IPS-NIHi7 (cell line): ENCODE measurements around the gene SGPP1.
"Not testable (repeated sequence)": the region's sequence is repeated elsewhere in the genome, so short reads cannot be mapped to it uniquely, and the experiment has no call there.

ENCODE experiments used
- DNase-seq: peaks from one replicate; pipeline ENCODE4 v3.0.0; 2012; ENCODE audit warnings: mixed read lengths; ENCODE audit errors: extremely low spot score

SGPP1 gene

GRCh38 chr14:63673255-63673654 is 54.6 kb downstream of the SGPP1 start:
- DNase-seq = no peak

DNA sequence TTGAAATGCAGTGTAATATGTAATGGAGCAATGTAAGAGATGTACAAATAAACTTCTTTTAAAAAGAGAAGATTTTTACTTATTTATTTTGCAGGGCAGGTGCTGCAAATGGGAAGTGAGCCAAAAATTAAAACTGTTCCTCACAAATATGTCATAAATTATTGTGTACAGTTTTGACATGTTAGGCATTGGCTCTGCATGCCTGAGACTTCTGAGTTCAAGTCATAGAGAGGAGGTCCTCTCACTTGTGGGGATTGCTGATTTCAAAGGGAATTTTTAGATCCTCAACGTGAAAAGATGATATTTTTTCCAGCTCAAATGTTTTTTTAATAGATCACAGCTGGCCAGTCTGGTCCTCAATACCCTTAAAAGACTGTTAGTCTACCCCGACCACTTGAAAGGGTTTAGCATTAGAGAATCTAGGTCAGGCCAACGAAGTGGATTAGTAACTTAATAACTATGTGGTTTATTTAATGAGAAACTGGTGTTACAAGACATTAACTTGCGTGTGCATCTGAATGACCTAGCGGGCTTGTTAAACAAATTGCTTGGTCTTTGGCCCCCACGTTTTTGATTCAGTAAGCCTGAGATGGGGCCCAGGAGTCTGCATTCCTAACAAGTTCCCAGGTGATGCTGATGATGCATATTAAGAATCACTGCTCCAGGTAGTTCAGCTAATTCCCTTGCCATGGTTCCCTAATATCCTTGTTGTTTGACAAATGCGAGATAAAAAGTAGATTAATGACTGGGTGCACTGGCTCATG is 55.3 kb downstream of the SGPP1 start:
- DNase-seq = no peak

GRCh38 chr14:63671987-63672386 is 55.9 kb downstream of the SGPP1 start:
- no peak for DNase-seq

DNA sequence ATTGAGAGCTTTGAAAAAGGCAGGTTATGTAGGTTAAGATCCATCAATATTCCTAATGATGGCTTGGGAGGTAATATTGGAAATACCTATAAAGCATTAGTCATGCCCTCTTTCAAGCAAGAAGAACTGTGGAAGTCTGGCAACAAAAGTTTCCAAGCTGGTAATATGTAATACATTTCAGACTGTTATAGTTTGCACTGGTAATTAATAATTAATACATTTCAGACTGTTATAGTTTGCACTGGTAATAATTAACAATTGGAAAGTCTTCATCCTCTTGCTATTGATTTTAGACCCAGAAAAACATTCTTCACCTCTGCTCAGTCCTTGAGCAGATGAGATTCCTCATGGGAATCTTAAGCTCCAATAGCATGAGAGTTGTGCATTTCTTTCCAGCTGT is 57.2 kb downstream of the SGPP1 start:
- DNase-seq = no peak

- DNase-seq = no peak
Measured at GRCh38 chr14:63666335-63666734, 61.5 kb downstream of the SGPP1 start.

- DNase-seq = no peak
Measured at GRCh38 chr14:63663428-63664341, 64.2 kb downstream of the SGPP1 start.

DNA sequence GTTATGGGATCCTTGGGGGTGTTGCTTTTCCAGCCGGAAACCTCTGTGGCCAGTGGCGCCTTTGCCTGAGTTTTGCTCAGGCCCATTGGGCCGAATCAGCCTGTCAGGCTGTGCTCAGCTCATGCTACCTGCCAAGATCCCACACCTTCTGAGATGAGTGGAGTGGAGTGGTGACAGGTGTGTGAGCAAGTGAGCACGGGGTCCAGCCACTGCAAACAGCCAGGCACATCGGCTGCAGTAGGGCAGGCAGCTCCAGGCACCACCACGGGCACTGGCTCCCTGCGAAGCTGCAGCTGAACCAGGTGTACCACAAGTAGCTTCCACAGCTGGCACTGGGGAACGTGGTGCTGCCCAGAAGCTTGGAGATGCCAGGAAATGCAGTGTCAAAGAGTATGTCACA is 65.1 kb downstream of the SGPP1 start:
- no peak for DNase-seq

- DNase-seq = not testable (repeated sequence)
Measured at GRCh38 chr14:63661881-63662280, 66.0 kb downstream of the SGPP1 start.

GRCh38 chr14:63659726-63660125 is 68.1 kb downstream of the SGPP1 start:
- no peak for DNase-seq

- no peak for DNase-seq
Measured at GRCh38 chr14:63656194-63656593, 71.7 kb downstream of the SGPP1 start.

DNA sequence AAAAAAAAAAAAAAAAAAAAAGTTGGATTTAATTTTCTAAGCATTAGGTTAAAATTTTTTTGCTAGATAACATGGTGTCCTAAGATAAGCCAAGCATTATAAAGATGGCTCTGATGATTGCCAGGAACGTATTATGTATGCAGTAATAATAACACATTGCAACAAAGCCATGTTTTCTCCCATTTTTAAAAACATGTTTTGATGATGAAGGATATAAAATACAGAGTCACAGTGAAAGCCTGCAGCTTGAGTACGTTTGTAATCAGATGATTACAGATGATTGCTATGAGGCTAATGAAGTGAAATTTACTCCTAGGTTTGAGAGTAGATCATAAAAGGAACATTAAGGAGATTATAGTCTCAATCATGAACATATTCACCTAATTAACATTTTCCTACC is 72.9 kb downstream of the SGPP1 start:
- no peak for DNase-seq

- no peak for DNase-seq
Measured at GRCh38 chr14:63654346-63654745, 73.5 kb downstream of the SGPP1 start.

GRCh38 chr14:63652406-63652805 is 75.5 kb downstream of the SGPP1 start:
- DNase-seq = no peak

GRCh38 chr14:63650256-63650952 is 77.5 kb downstream of the SGPP1 start:
- DNase-seq = no peak

GRCh38 chr14:63647696-63648410 is 80.0 kb downstream of the SGPP1 start:
- no peak for DNase-seq

DNA sequence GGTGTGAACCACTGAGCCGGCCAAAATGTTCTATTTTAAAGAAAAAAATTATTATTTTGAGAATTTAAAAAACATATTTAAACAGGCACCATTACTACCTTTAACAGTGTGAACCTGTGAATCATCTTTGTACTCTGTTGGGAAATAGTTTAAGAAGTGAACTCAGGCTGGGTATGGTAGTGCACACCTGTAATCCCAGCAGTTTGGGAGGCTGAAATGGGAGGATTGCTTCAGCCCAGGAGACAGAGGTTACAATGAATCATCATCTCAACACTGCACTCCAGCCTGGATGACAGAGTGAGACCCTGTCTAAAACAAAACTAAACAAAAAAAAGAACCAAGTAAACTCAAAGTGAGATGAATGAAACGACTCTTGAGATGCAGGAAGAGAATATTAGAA is 83.1 kb downstream of the SGPP1 start:
- no peak for DNase-seq

DNA sequence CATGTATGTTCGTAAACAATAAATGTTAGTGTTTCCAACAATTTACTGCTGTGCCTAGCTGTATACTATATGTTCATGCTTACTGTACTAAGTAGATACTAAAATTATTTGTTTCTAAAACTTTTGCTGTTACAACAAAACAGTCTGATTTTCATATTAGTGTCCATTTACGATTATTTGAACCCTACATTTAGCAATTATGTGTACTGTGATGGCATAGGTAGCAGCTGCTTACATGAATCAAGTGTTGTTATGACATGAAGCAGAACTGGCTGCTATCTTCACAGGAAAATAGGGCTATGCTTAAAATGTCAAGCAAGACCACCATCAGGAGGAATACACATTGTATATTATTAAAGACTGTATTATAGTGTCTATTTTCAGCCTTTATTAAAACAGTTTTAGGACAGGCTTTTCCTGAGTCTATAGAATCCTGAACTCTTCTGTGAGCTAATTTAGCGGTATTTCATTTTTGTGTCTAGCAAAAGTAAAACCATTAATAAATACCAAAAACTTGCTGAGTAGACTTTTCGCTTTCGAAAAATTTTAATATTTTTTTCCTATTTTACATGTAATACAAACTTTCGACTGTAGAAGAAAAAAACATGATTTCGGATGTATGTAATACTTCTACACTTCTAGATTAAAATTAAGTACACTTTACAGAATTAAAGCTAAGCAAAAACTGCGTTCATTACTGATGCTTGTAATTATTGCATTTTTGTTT is 85.0 kb downstream of the SGPP1 start:
- DNase-seq = no peak

- peak; percentile 88 for DNase-seq
Measured at GRCh38 chr14:63642229-63642611, 85.6 kb downstream of the SGPP1 start.

- peak; percentile 99 for DNase-seq
Measured at GRCh38 chr14:63641473-63642228, 86.2 kb downstream of the SGPP1 start, which contains the start of gene WDR89. TSS of gene WDR89 (minus strand) at chr14:63641871. CDS start at chr14:63599942, 41,929 bp downstream.

- DNase-seq = no peak
Measured at GRCh38 chr14:63638493-63638892, 89.4 kb downstream of the SGPP1 start.
